ENCODE data around the gene PCDH9. TPM values are rescaled to one million over a fixed set of nuclear protein-coding genes. Genes with fewer than 3 reads are reported as not detected.

PCDH9 gene
- polyA plus RNA-seq, 3 donors: 0.03 TPM; not detected in 1

DNA sequence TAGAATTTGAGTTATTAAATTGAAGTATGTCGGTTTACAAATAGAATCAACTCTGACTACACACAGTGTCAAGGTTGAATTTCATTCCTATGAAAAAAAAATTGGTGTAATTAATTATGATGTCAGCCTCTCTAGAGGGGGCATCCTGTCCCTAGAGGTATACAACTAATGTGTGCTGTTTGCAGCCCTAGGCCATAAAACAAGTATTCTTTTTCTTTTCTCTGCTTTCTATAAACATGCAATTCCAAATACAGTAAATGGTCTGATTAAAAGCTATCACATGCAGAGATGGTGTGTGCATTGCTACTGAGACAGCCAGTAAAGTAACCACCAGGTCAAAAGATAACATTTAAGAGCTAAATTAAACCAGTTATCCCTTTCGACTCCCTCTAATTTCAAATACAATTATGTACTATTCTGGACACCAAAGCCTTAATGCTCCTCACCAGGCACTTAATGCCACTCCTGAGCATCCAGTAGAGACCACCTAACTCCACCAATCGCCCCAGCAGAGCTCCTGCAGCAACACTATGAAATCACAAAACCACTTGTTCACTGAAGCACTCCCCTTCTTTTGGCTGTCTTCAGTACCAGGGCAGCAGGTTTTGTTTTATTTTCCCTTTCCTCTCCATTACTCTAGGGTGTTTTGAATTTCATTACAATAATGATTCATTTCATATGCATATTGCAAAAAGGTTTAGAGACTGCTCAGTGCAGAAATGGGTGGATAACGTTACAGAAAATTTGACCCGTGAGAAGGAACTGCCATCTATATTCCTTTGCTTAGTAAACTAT, 426.9 kb downstream of the PCDH9 start:
- Mint-ChIP-seq H3K9me3 (peaks cover 0 to 7% (median 2%) of the 10 kb centered on the region in 7 donors), H3K27ac (no peak overlapping the region), H3K27me3 (ENCODE audit: low read depth in 3 of 3) (no peaks in the 10 kb centered on the region), H3K4me1 (peaks cover 6% of the 10 kb centered on the region), H3K36me3 (no peaks in the 10 kb centered on the region), H3K4me3 (no peak overlapping the region)
- H3K27ac ChIP-seq (ENCODE audit: low read depth in 1 of 2, low read length in 2 of 2): no peak overlapping the region
- no peaks in the 10 kb centered on the region for H4K20me1 ChIP-seq (ENCODE audit: insufficient read depth, low read length)
- no peak overlapping the region for H2AFZ ChIP-seq (ENCODE audit: insufficient read depth, low read depth, low read length, poor library complexity, severe bottlenecking)
- 86% methylated on average over 2 of the region's 5 CpGs for WGBS (ENCODE audit: insufficient coverage)
- no peak overlapping the region for H3K9ac ChIP-seq (ENCODE audit: insufficient read depth, low read length, poor library complexity, severe bottlenecking)
- TF ChIP-seq, protein P1, sequence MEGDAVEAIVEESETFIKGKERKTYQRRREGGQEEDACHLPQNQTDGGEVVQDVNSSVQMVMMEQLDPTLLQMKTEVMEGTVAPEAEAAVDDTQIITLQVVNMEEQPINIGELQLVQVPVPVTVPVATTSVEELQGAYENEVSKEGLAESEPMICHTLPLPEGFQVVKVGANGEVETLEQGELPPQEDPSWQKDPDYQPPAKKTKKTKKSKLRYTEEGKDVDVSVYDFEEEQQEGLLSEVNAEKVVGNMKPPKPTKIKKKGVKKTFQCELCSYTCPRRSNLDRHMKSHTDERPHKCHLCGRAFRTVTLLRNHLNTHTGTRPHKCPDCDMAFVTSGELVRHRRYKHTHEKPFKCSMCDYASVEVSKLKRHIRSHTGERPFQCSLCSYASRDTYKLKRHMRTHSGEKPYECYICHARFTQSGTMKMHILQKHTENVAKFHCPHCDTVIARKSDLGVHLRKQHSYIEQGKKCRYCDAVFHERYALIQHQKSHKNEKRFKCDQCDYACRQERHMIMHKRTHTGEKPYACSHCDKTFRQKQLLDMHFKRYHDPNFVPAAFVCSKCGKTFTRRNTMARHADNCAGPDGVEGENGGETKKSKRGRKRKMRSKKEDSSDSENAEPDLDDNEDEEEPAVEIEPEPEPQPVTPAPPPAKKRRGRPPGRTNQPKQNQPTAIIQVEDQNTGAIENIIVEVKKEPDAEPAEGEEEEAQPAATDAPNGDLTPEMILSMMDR (IDR thresholded peaks at IDR 0.05): no peak
- no peak overlapping the region for H3K4me3 ChIP-seq (replicated peaks in 1 of 3; ENCODE audit: low read depth in 2 of 3, low read length in 3 of 3)
- no peak overlapping the region for H3K4me2 ChIP-seq (replicated peaks; ENCODE audit: extremely low read depth, low read length, poor library complexity, severe bottlenecking)
- intact Hi-C loops (cut with micrococcal nuclease): no loop called here
- H3K4me1 ChIP-seq (ENCODE audit: control insufficient read depth in 1 of 2, insufficient read depth in 2 of 2, low read length in 2 of 2): no peaks in the 10 kb centered on the region
- no peaks in the 10 kb centered on the region for H3K27me3 ChIP-seq (ENCODE audit: control insufficient read depth in 2 of 2, insufficient read depth in 2 of 2, low read length in 2 of 2)
- H3K9me3 ChIP-seq (replicated peaks in 1 of 2; ENCODE audit: control insufficient read depth in 1 of 2, insufficient read depth in 1 of 2, low read length in 2 of 2): no peaks in the 10 kb centered on the region
- H3K36me3 ChIP-seq (replicated peaks in 1 of 2; ENCODE audit: control insufficient read depth in 1 of 2, insufficient read depth in 2 of 2, low read length in 2 of 2): no peaks in the 10 kb centered on the region
- DNase-seq: no peak
- no peaks in the 10 kb centered on the region for H3K79me2 ChIP-seq (ENCODE audit: insufficient read depth, low read length)

DNA sequence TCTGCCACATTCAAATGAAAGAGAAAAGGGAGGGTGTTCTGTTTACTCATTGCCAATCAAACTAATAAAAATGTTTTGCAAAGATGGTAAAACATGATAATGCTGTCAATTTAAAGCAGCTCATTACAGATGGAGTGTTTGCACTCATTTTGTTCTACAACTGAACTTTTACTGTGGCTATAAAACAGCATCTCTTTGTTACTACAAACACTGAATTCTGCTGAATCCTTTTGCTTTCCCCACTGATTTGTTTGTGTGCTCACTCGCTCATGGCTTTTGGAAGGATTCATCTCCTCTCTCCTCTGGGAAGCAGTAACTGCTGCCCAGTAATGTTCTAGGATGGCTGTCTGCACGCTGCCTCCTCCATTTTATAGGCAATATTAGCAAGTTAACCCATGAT, 434.5 kb downstream of the PCDH9 start:
- no peak overlapping the region for H3K4me2 ChIP-seq (replicated peaks; ENCODE audit: extremely low read depth, low read length, poor library complexity, severe bottlenecking)
- no peak overlapping the region for H3K27ac ChIP-seq (ENCODE audit: low read depth in 1 of 2, low read length in 2 of 2)
- intact Hi-C loops (cut with micrococcal nuclease): no loop called here
- no peak overlapping the region for H3K9ac ChIP-seq (ENCODE audit: insufficient read depth, low read length, poor library complexity, severe bottlenecking)
- no peak overlapping the region for H3K4me3 ChIP-seq (replicated peaks in 1 of 3; ENCODE audit: low read depth in 2 of 3, low read length in 3 of 3)
- H3K27me3 ChIP-seq (ENCODE audit: control insufficient read depth in 2 of 2, insufficient read depth in 2 of 2, low read length in 2 of 2): no peaks in the 10 kb centered on the region
- H2AFZ ChIP-seq (ENCODE audit: insufficient read depth, low read depth, low read length, poor library complexity, severe bottlenecking): no peak overlapping the region
- H3K4me3 Mint-ChIP-seq: no peak overlapping the region
- no peak overlapping the region for H3K27ac Mint-ChIP-seq
- peaks cover 0 to 8% (median 2%) of the 10 kb centered on the region in 7 donors for H3K9me3 Mint-ChIP-seq
- no peaks in the 10 kb centered on the region for H3K27me3 Mint-ChIP-seq (ENCODE audit: low read depth in 3 of 3)
- no peaks in the 10 kb centered on the region for H3K36me3 Mint-ChIP-seq
- no peaks in the 10 kb centered on the region for H4K20me1 ChIP-seq (ENCODE audit: insufficient read depth, low read length)
- DNase-seq: no peak
- no peaks in the 10 kb centered on the region for H3K79me2 ChIP-seq (ENCODE audit: insufficient read depth, low read length)
- peaks cover 9% of the 10 kb centered on the region for H3K4me1 Mint-ChIP-seq
- TF ChIP-seq, protein P1 (IDR thresholded peaks at IDR 0.05): no peak
- H3K36me3 ChIP-seq (replicated peaks in 1 of 2; ENCODE audit: control insufficient read depth in 1 of 2, insufficient read depth in 2 of 2, low read length in 2 of 2): no peaks in the 10 kb centered on the region
- no peaks in the 10 kb centered on the region for H3K4me1 ChIP-seq (ENCODE audit: control insufficient read depth in 1 of 2, insufficient read depth in 2 of 2, low read length in 2 of 2)
- no CpG with 5 or more reads among the region's 2 CpGs for WGBS (ENCODE audit: insufficient coverage)
- H3K9me3 ChIP-seq (replicated peaks in 1 of 2; ENCODE audit: control insufficient read depth in 1 of 2, insufficient read depth in 1 of 2, low read length in 2 of 2): no peaks in the 10 kb centered on the region
